ENCODE measurements around the gene OTOG.

Gene OTOG

DNA sequence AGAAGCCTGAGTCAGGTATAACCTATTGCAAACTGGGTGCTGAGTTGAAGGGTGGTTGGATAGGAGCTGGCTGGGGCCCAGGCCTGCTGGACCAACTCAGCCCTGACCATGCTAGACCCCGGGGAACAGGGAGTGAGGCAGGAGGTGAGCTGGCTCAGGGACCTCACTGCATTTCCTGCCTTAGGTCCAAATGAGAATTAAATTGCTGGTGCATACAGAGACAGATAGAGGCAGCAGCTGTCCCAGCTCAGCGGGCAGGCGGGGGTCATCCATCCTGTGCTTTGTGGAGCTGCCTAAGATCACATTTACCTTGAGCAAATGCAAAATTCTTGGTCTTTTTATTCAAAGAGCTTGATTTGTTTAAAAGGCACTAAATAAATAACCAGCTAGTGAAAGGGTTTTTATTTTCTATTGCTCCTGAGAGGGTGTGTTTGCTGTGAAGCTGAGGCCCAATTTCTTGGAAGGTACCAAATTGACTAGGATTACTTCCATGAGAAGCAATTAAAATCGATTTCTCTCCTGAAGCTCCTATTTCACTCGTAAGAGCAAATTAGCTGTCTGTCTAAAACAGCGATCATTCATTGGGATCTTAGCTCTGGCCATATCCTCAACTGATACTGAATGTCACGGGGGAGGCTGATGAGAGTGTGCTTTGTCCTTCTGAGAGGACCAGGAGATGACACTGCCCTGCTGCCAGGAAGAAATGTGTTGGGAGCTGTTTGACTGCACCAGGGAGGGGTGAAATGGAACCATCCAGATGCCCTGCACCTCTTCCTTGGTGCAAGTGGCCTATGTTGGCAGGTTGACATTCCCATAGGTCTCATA lies 27.8 kb upstream of the OTOG start:
- no peak overlapping the region for H3K27ac ChIP-seq
- TF ChIP-seq ZFX (IDR thresholded peaks at IDR 0.05; ENCODE audit: borderline replicate concordance), result no peak
- TF ChIP-seq CTCF (IDR thresholded peaks at IDR 0.05), result no peak

DNA sequence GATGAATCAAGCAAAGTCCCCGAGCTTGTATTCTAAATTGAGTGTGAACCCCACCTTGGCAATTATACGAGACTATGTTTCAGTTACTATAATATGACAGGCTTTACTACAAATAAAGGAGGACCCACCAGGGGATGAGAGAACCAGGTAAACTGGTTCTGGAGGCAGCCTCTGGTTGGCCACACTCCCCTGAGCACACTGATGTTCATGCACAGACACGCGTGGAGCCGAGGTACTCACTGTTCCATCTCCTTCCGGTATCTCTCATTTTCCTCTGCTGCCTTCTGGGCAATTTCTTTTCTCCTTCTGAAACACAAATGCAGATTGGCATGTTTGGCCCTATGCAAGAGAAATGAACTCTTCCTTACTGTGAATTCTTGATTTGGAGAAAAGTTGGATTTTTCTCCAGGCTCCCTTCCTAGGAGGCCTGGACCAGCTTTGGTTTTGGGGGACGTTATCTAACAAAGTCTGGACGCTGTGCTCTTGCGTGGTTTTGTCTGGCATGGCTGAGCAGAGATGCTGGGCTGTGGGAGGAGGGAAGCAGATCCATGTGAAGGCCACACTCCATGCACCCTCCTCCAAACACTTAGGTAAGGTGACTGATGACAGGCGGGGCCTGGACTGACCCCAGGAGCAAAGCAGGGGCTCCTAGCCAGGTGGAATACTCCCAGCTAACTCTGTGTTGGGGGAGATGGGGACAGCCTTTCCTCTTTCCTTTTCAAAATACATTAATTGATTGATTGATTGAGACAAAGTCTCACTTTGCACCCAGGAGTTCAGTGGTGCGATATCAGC lies 25.8 kb upstream of the OTOG start:
- no peak for TF ChIP-seq ZFX (IDR thresholded peaks at IDR 0.05; ENCODE audit: borderline replicate concordance)
- no peak for TF ChIP-seq CTCF (IDR thresholded peaks at IDR 0.05)
- no peak overlapping the region for H3K27ac ChIP-seq

DNA sequence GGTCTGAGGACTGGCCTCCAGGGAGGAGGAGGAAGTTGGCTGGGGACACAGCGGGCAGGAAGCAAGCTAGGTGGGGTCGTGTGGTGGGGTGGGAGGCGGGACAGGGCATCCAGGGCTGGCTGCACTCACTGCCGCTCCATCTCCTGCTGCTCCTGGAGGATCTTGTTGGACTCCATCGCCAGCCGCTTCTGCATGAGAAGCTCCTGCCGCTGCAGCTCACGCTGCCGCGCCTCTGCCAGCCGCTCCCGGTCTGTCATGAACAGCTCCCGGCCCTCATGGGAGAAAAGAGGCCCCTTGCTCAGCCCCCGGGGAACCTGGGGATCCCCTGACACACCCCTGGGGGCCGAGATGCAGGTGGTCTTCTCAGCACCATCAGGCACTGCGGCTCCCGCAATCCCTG lies 24.4 kb upstream of the OTOG start:
- no peak for TF ChIP-seq ZFX (IDR thresholded peaks at IDR 0.05; ENCODE audit: borderline replicate concordance)
- TF ChIP-seq CTCF (IDR thresholded peaks at IDR 0.05), result no peak

GRCh38 chr11:17524221-17524620 lies 22.8 kb upstream of the OTOG start:
- H3K27ac ChIP-seq, result no peak overlapping the region
- TF ChIP-seq CTCF (IDR thresholded peaks at IDR 0.05), result no peak
- TF ChIP-seq ZFX (IDR thresholded peaks at IDR 0.05; ENCODE audit: borderline replicate concordance), result no peak

More for the DNA sequence above, 24.4 kb upstream of the OTOG start:
- no peak overlapping the region for H3K27ac ChIP-seq

DNA sequence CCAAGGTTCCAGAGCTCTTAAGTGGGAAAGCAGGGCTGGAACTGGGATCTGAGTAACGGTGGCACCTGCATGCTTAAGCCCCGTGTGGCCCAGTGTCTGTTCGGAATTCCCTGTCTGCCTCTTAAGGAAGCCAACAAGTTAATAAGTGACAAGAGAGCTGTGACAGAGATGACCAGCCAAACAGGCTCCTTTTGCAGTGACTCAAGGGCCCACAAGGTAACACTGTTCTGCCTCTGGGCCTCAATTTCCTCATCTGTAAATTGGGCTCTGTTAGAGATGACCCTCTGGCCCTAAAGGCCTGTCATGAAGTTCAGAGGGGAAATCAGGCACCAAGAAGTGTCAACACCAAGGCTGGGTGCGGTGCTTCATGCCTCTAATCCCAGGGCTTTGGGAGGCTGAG lies 21.5 kb upstream of the OTOG start:
- no peak for TF ChIP-seq ZFX (IDR thresholded peaks at IDR 0.05; ENCODE audit: borderline replicate concordance)
- 0 out of 2 replicates have a peak, but pooled peaks have one; percentile 12 for TF ChIP-seq CTCF (IDR thresholded peaks at IDR 0.05)
- no peak overlapping the region for H3K27ac ChIP-seq

DNA sequence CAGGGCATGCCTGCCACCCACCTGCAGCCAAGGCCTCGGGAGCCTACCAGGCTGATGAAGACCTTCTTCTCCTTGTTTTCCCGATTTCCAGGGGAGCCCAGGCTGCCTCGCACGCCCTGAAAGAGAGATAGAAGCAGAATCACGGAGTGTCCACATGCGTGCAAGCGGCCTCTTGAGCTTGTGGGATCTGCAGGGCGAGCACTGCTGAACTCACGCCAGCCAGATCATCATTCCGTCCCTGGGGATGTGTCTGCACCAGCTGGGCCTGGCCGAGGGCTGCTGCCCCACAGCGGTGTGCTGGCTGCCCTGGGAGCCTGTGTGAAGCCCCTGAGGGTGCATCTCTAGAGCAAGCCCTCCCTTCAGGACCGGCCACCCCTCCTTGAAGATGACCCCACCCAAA lies 20.7 kb upstream of the OTOG start:
- H3K27ac ChIP-seq, result no peak overlapping the region
- TF ChIP-seq CTCF (IDR thresholded peaks at IDR 0.05) (no peak), ZFX (IDR thresholded peaks at IDR 0.05; ENCODE audit: borderline replicate concordance) (no peak)

All from 22Rv1 (cell line).